A549 (cell line): ENCODE data around the gene P2RX6. TPM values are rescaled to one million over a fixed set of nuclear protein-coding genes. Genes with fewer than 3 reads are reported as not detected.

ENCODE experiments used
- ATAC-seq, 2 experiments: fragments of 200-7000 bp in 1 of 2; fragments of >200 bp in 1 of 2; cut with Nextera tagmentation in 1 of 2; cut with Tn5 transposase in 1 of 2; 3 replicates each; pipeline versions ENCODE4 v1.8.0 to v1.9.1; 2018 to 2020; ENCODE audit warnings: mild to moderate bottlenecking in 1 of 2, moderate library complexity in 1 of 2
- CTCF ChIA-PET: fragments of 300-600 bp; sonication (Branson Sonifier 250); formaldehyde crosslinking; extraction: SDS; loops from one replicate; lab custom pipeline; 2021; ENCODE audit warnings: antibody characterized with exemption, inconsistent platforms; lab: Yijun Ruan, JAX
- POLR2A ChIA-PET: fragments of 350-600 bp; formaldehyde crosslinking; extraction: SDS; loops from one replicate; lab custom pipeline; 2021; ENCODE audit warnings: antibody characterized with exemption, inconsistent platforms; lab: Yijun Ruan, JAX
- DNase-seq, 2 experiments: peaks; one replicate each; pipeline versions ENCODE4 v3.0.0 to v3.0.0-alpha.2; 2011 to 2016; ENCODE audit warnings: low read depth in 1 of 2, low spot score in 1 of 2
- FAIRE-seq: peaks from 2 replicates; lab custom pipeline; 2011; peaks lifted over from hg19 to GRCh38; lab: Jason Lieb, UNC
- H3K27ac ChIP-seq, 2 experiments: fragments of >200 bp; sonication (Bioruptor Twin); formaldehyde crosslinking; 3 replicates each; pipeline ENCODE4 v1.5.1; 2016 to 2017
- H3K4me1 ChIP-seq: fragments of >200 bp; sonication (Bioruptor Twin); formaldehyde crosslinking; 3 replicates; pipeline ENCODE4 v1.6.1; 2016
- H3K4me2 ChIP-seq: fragments of >200 bp; sonication (Bioruptor Twin); formaldehyde crosslinking; 3 replicates; pipeline ENCODE4 v1.6.1; 2016
- H3K4me3 ChIP-seq: fragments of >200 bp; sonication (Bioruptor Twin); formaldehyde crosslinking; 3 replicates; pipeline ENCODE4 v1.5.1; 2016
- H3K9me3 ChIP-seq: fragments of >200 bp; sonication (Bioruptor Twin); formaldehyde crosslinking; 3 replicates; pipeline ENCODE4 v1.6.1; 2016
- BHLHE40 ChIP-seq: IDR thresholded peaks from 2 replicates; pipeline ENCODE4 v1.6.1; 2012; ENCODE audit warnings: low read depth, low read length, inconsistent platforms
- CEBPB ChIP-seq, 2 experiments: fragments of >200 bp in 1 of 2; sonication (Bioruptor Twin) in 1 of 2; formaldehyde crosslinking in 1 of 2; IDR thresholded peaks; 2 replicates each; pipeline ENCODE4 v1.6.1; 2012 to 2016
- EHMT2 ChIP-seq: fragments of 200-600 bp; sonication (generic); IDR thresholded peaks from 2 replicates; pipeline ENCODE4 v1.6.1; 2016; ENCODE audit warnings: antibody characterized with exemption, low read depth, mild to moderate bottlenecking, moderate library complexity
- GATA3 ChIP-seq: IDR thresholded peaks from 2 replicates; pipeline ENCODE4 v1.6.1; 2012; ENCODE audit warnings: borderline replicate concordance
- HEYL ChIP-seq: fragments of 250-450 bp; sonication (Bioruptor Pico); IDR thresholded peaks from 2 replicates; pipeline ENCODE4 v1.8.0; 2021; ENCODE audit warnings: mild to moderate bottlenecking, moderate library complexity
- HMGXB4 ChIP-seq: fragments of 250-450 bp; sonication (Bioruptor Pico); IDR thresholded peaks from 2 replicates; pipeline ENCODE4 v1.5.0; 2021; ENCODE audit warnings: mild to moderate bottlenecking, moderate library complexity, borderline replicate concordance
- HOXA7 ChIP-seq: fragments of 250-450 bp; sonication (Bioruptor Pico); IDR thresholded peaks from 2 replicates; pipeline ENCODE4 v1.5.0; 2020; ENCODE audit warnings: mild to moderate bottlenecking, moderate library complexity
- JUN ChIP-seq, 2 experiments: fragments of >200 bp; sonication (Bioruptor Twin); formaldehyde crosslinking; IDR thresholded peaks; 2 replicates in 1 of 2; 3 replicates in 1 of 2; pipeline ENCODE4 v1.6.1; 2016 to 2017
- MAX ChIP-seq: IDR thresholded peaks from 2 replicates; pipeline ENCODE4 v1.6.1; 2012
- MAZ ChIP-seq: fragments of 150-350 bp; IDR thresholded peaks from 2 replicates; pipeline ENCODE4 v1.6.1; 2014; ENCODE audit warnings: antibody characterized with exemption, low read depth, low read length, borderline replicate concordance
- MYC ChIP-seq: IDR thresholded peaks from 2 replicates; pipeline ENCODE4 v1.6.1; 2012; ENCODE audit warnings: mild to moderate bottlenecking, inconsistent platforms, low read length, improper control_type of control experiment, borderline replicate concordance
- PBX3 ChIP-seq: IDR thresholded peaks from 2 replicates; pipeline ENCODE4 v1.6.1; 2012
- PHF8 ChIP-seq: fragments of 200-600 bp; sonication (generic); IDR thresholded peaks from 2 replicates; pipeline ENCODE4 v1.6.1; 2016; ENCODE audit warnings: low read depth, mild to moderate bottlenecking, antibody characterized with exemption, moderate library complexity, borderline replicate concordance
- POLR2AphosphoS2 ChIP-seq: conservative IDR thresholded peaks from 2 replicates; pipeline ENCODE4 v1.6.1; 2012; ENCODE audit warnings: low read length, improper control_type of control experiment, inconsistent platforms
- RAD21 ChIP-seq, 2 experiments: fragments of >200 bp in 1 of 2; sonication (Bioruptor Twin) in 1 of 2; formaldehyde crosslinking in 1 of 2; IDR thresholded peaks in 1 of 2; conservative IDR thresholded peaks in 1 of 2; 2 replicates in 1 of 2; 3 replicates in 1 of 2; pipeline ENCODE4 v1.6.1; 2012 to 2018; ENCODE audit warnings: inconsistent platforms in 1 of 2
- RNF2 ChIP-seq: fragments of 200-600 bp; sonication (generic); IDR thresholded peaks from 2 replicates; pipeline ENCODE4 v1.6.1; 2016; ENCODE audit warnings: low read depth, mild to moderate bottlenecking, antibody characterized with exemption, moderate library complexity, borderline replicate concordance
- TP53 ChIP-seq: fragments of 250-450 bp; sonication (Bioruptor Pico); IDR thresholded peaks from 2 replicates; pipeline ENCODE4 v1.5.0; 2021; ENCODE audit warnings: mild to moderate bottlenecking, moderate library complexity
- ZFP36 ChIP-seq: fragments of 450-650 bp; IDR thresholded peaks from 2 replicates; pipeline ENCODE4 v1.6.1; 2014; ENCODE audit warnings: borderline replicate concordance; ENCODE audit not compliant: partially characterized antibody
- ZSCAN20 ChIP-seq: fragments of 250-450 bp; sonication (Bioruptor Pico); IDR thresholded peaks from 2 replicates; pipeline ENCODE4 v1.8.0; 2022; ENCODE audit warnings: mild to moderate bottlenecking, moderate library complexity
- WGBS: methylation state at CpG from one replicate; pipeline ENCODE4 v1.1.6; 2017; ENCODE audit errors: missing lambda C conversion rate; 5-methylcytosine and 5-hydroxymethylcytosine counted together
- polyA plus RNA-seq, 4 experiments: library from polyadenylated mRNA; depleted of rRNA in 3 of 4; stranded (reverse); fragments of >200 nt; fragmentation: RNase III in 1 of 4; extraction: RNeasy Plus Mini Kit Qiagen cat#74134 plus additional on column Dnase treatment in 1 of 4; gene quantifications; 2 replicates in 3 of 4; 3 replicates in 1 of 4; pipeline ENCODE4 v1.2.3, GENCODE V29; 2011 to 2017
- TF ChIP-seq, protein P1 (sequence below): IDR thresholded peaks from 2 replicates; pipeline ENCODE4 v1.6.1; 2012; ENCODE audit warnings: low read depth, borderline replicate concordance

The P2RX6 gene
- polyA plus RNA-seq, 2 of the 4 experiments (the other 2 are of a cell fraction), result 0.67 to 0.92 TPM

- DNase-seq (no peak), ATAC-seq (no peak), FAIRE-seq (no peak)
- no peak overlapping the region for H3K4me2 ChIP-seq
- no peaks in the 10 kb centered on the region for H3K4me1 ChIP-seq
- no peaks in the 10 kb centered on the region for H3K9me3 ChIP-seq
- POLR2A ChIA-PET, result no interaction called here
- WGBS, result 87% methylated on average over 6 of the region's 14 CpGs
- no peak overlapping the region for H3K4me3 ChIP-seq
- CTCF ChIA-PET, result interaction anchor here (0.5 to 1.1 kb wide), 2 partner anchors 45 to 59 kb away, joined by 3 read pairs; partner anchors contain the start of gene LZTR1
- TF ChIP-seq PBX3 (no peak), TP53 (CRISPR knock-in tag) (no peak), ZFP36 (no peak), ZSCAN20 (no peak), BHLHE40 (no peak), MYC (no peak), HOXA7 (CRISPR knock-in tag) (no peak), CEBPB (IDR thresholded peaks at IDR 0.05) (no peak), HEYL (CRISPR knock-in tag) (no peak), RAD21 (conservative IDR thresholded peaks at IDR 0.05 in 1 of 2, IDR thresholded peaks at IDR 0.05 in 1 of 2) (no peak), MAZ (no peak), POLR2AphosphoS2 (no peak), JUN (IDR thresholded peaks at IDR 0.05) (no peak), HMGXB4 (CRISPR knock-in tag) (no peak), EHMT2 (no peak), RNF2 (no peak), GATA3 (no peak), MAX (no peak), PHF8 (no peak)
- TF ChIP-seq, protein P1, sequence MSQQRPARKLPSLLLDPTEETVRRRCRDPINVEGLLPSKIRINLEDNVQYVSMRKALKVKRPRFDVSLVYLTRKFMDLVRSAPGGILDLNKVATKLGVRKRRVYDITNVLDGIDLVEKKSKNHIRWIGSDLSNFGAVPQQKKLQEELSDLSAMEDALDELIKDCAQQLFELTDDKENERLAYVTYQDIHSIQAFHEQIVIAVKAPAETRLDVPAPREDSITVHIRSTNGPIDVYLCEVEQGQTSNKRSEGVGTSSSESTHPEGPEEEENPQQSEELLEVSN, result no peak
- H3K27ac ChIP-seq, result peak overlapping the region in 1 of 2 experiments; percentile 28; a peak in 1 of 6 replicates
Measured at GRCh38 chr22:21026783-21027692, 12.1 kb downstream of the P2RX6 start.
